HUDEP-2 (cell line): ENCODE measurements around the gene C1orf167.
A peak's percentile ranks its signal among the peaks of the same experiment; 100 is the strongest.

Experiments
- DNase-seq, 76 experiments: peaks; one replicate each; lab custom pipeline; 2025; ENCODE audit not compliant: unreplicated experiment in 76 of 76; lab: John Stamatoyannopoulos, UW

Gene C1orf167

DNA sequence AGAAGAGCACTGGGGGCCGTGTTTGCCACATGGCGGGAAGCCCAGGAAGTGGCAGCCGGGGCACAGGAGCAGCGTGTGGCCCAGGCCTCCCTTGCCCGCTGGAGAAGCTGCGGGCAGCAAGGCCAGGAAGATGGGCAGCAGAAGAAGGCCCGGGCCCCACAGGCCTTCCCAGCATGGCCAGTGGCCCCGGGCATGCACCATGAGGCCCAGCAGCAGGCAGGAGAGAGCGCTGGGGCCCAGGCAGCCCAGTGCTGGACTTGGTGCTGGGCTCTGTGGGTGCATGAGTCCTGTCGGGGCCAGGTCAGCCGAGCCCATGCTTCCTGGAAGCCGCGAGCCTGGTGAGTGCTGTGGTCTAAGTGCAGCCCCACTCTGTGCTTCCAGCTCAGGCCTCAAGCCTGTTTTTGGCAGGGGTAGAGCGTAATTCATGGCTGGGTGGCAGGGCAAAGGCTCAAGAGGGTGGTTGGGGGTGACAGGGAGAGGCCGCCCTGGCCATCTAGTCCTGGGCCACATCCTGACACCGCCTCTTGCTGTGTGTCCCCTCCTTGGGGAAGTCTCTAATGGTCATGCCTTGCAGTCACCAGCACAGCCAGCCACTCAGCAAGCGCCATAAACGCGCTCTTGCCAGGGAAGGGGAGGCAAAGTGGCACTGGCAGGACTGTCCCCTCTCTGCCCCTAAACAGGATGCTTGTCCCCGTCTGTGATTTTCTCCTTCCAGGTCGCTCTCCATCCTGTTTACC is 22.4 kb downstream of the C1orf167 start:
- no peak for DNase-seq

DNA sequence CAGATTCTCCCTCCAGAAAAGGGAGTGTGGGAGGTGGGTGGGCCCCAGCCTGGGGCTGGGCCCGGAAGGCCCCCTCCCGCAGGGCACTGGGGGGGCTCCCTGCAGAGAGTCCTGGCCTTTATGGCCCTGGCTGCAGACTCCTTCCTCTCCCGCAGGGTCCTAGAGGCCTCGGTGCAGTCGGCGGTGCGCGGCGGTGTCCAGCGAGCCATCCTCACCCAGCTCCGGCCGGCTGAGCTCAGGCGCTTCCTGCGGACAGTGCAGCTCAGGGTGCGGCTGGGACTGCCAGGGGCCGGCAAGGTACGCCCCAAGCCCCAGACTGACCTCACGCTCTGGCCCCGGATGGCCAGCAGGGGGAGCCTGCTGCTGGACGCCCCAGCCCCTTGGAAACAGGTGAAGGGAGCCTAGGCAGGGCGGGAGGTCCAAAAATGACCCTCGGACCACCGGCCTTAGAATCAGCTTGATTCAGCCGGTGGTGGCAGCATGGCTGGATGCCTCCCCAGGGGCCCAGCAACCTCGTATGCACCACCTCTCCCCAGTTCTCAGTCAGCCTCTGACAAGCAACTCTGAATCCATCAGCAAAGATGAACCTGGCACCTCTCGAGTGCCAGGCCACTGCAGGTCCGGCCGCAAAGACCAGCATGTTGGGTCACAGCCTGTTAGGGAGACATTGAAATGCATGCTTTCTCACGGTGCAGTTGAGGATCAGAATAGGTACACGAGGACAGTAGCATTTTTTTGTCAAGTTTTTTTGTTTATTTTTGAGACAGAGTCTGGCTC is 23.2 kb downstream of the C1orf167 start:
- peak in 48 of 76 experiments; percentile 5 to 57 (median 35) for DNase-seq

DNA sequence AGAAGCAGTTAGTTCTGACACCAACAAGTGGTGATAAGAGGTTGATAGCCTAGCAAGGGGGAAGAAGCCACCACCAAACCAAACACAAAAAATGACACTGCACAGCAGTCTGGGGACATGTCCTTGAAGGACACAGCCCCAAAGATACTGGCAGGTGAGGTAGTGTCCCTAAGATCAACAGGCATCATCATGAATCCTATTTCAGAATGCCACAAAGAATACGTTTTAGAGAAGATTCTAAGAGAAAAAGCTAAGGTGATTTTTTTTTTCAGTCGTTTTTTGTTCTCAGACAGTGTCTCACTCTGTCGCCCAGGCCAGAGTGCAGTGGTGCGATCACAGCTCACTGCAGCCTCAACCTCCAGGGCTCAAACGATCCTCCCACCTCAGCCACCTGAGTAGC is 24.2 kb downstream of the C1orf167 start:
- peak in 2 of 76 experiments; percentile 15 to 16 for DNase-seq

GRCh38 chr1:11787251-11787803 is 25.3 kb downstream of the C1orf167 start:
- DNase-seq = peak in 41 of 76 experiments; percentile 3 to 63 (median 32)

DNA sequence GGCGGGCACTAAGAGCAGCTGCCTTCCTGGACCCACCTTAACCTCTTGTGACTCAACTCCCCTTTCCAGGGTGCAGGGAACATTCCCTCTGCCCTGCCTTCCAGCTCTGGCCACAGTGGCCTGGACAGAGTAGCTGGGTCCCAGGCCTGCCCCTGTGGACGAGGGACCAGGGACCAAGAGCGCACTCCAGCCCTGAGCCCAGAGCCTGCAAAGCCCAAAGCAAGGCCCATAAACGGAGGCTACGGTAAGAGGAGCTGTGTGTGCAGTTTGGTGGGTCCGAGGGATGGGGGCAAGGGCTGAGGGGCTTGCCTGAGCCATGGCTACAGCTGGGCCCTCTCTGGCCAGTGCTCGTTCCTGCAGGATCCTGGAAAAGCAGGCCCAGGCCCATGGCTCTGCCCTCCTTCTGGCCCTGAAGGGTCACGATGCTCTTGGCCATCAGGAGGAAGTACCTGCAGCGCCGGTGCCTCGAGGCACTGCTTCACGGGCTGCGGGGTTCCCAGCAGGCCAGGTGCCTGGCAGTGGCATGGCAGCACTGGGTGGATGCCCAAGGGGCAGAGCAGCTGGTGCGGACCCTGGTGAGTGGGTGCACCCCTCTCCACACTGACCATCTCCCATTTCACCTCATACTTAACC is 25.9 kb downstream of the C1orf167 start:
- no peak for DNase-seq

DNA sequence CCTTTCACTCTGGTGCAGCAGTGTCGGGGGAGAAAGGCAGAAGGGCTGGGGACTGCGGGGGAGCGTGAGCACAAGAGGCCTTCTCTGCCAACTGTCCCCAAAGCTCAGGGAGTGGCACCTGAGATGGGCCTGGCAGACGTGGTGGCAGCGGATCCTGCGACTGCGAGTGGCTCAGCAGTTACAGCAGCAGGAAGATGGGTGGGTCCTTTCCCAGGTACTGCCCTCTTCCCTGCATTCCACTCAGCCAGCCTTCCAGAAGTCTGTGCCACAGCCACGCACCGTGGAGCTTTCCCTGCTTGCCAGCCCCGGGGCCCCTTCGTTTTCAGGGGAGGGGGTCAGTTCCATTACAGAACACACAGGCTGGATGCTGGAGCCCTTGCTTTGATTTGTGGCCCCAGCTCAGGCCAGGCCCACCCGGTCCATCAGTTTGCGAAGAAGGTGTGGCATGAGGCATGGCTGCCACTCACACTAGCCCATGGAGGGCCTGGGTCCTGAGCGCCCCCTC is 26.6 kb downstream of the C1orf167 start:
- DNase-seq = peak in 4 of 76 experiments; percentile 9 to 17 (median 16)

GRCh38 chr1:11789126-11790067 is 27.4 kb downstream of the C1orf167 start:
- DNase-seq = no peak

GRCh38 chr1:11790101-11790879 is 28.3 kb downstream of the C1orf167 start:
- DNase-seq = no peak

DNA sequence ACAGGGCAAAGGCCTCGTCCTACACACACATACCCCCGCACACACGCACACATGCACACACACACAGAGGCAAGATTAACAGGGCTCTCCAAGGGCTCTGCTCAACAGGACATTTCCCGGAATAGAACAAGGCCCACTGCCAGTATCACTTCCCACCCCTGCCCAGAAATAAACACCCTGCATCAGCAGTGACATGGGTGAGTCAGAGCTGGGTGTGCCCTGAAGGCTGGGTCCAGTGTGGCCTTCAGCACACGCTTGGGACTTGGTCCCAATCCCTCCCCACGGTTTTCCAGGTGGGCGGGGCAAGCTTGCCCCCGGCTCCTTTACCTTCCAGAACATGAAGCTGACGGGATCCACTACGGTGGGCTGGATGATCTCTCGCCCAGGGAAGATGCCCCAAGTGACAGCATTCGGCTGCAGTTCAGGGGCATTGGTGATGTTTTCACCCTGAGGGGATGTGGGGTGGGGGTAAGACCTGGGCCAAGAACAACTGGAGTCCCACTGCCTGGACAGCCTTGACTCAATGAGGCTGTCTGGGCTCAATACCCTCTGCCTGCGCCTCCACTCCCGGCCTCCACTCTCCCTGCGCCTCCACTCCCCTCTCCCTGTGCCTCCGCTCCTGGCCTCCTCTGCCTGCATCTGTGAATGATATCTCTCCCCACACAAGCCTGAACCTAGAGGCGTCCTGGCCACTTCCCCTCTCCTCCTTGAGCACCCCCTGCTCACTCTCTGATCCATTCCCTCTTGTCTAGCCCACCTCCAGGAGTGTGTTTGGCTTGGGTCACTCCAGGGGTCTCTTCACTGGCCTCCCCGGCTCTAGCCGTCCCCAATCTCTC is 29.1 kb downstream of the C1orf167 start:
- peak in 74 of 76 experiments; percentile 19 to 88 (median 66) for DNase-seq

- DNase-seq = no peak
Observed at GRCh38 chr1:11792106-11792505, 30.1 kb downstream of the C1orf167 start.

- DNase-seq = no peak
Observed at GRCh38 chr1:11793819-11794218, 31.8 kb downstream of the C1orf167 start.

DNA sequence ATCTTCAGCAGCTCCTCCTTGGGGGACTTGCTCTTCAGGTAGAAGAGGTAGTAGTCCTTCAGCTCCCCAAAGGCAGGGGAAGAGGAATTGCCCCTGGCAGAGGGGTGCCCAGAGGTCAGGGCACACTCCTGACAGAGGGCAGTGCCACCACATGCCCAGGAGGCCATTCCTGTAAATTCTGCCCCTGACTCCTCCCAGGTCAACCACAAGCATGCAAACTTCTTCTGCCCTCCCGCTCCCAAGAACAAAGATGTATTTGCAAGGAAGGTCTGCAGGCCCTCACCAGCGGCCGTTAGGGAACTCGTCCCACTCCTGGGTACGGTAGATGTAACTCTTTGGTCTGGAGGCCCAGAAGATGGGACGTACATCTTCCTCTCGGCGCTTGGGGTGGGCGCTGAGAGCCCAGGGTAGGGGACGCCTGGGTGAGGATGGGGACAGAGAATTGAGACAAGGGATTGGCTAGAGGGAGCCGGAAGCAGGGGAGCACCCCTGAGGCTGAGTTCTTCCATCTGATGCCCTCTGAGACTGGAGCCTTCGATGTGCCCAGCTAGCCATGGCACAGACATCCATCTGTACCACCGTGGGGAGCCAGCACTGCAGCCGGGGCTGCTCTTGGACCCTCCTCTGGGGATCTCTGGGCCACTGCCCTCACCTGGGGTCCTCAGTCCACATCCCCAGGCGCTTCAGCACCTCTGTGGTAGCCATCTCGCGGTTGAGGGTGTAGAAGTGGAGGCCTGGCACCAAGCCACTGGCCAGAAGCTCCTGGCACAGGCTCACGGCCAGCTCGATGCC is 32.6 kb downstream of the C1orf167 start:
- DNase-seq = no peak

DNA sequence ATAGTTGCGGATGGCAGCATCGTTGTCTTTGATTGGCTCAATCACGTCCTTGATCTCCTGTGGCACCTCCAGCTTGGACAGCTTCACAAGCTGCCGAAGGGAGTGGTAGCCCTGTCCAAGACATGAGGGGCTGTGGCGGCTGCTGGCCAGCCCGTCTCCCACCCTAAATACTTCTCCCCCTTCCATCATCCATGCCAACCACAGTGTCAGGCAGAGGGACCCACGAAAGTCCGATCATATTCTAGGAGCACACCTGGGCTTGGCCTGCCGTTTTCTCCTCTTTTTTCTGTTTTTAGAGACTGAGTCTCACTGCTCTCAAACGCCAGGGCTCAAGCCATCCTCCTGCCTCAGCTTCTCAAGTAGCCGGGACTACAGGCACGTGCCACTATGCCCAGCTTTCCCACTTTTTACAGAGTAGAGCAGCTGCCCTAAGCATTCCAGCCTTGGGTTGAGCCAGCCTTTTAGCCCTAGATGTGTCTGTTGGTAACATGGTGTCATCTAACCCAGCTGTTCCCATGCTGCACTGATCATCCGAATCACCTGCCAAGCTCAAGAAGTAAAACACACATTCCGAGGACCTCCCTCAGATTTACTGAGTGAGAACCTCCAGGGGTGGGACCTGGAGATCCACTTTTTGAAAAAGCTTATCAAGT is 33.4 kb downstream of the C1orf167 start:
- DNase-seq = no peak

GRCh38 chr1:11796036-11796828 is 34.2 kb downstream of the C1orf167 start:
- DNase-seq = peak in 72 of 76 experiments; percentile 31 to 88 (median 64)

DNA sequence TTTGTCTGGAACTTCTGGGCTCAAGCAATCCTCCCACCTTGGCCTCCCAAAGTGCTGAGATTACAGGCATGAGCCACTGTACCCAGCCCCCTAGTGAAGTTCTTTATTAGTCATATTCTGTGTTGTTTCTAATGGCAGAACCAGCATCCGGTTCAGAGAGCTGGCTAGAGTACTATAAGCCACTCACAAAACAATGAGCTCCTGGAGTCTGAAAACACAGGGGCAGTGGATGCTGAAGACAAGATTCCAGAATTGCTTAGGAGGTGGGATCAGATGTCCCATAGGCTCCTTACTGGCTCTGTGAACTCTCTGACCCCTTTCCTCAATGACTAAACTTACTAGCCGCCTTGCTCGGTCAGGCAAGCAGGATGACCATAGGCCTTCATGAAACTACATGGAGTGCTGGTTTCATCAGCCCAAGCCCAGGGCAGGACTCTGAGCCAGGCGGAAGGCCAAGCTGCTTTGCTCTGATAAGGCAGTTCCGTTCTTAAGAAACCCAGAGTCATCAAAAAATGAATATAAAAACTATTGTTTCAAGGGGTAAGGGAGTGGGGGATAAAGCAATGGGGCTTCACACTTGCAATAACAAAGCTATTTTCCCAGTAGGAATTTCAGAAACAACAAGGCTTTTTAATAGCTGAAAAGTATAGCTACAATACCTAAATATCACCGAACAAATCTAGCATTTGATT is 35.7 kb downstream of the C1orf167 start:
- DNase-seq = peak in 74 of 76 experiments; percentile 36 to 92 (median 83)
